SK-N-SH (cell line): ENCODE results near the gene RCN2.
"Not testable (repeated sequence)": the region's sequence is repeated elsewhere in the genome, so short reads cannot be mapped to it uniquely, and the experiment has no call there.

Source experiments
- EP300 ChIP-seq, 2 experiments: IDR thresholded peaks; 2 replicates each; pipeline versions ENCODE4 v1.4.0 to v1.6.1; 2012; ENCODE audit warnings: borderline replicate concordance in 1 of 2, low read depth in 1 of 2, low read length in 1 of 2
- FOSL2 ChIP-seq: IDR thresholded peaks from 2 replicates; pipeline ENCODE4 v1.4.0; 2012; ENCODE audit warnings: low read depth, mild to moderate bottlenecking, moderate library complexity, borderline replicate concordance
- FOXM1 ChIP-seq: IDR thresholded peaks from 2 replicates; pipeline ENCODE4 v1.4.0; 2012; ENCODE audit warnings: low read depth, mild to moderate bottlenecking
- POLR2AphosphoS5 ChIP-seq: IDR thresholded peaks from 2 replicates; pipeline ENCODE4 v1.6.1; 2012; ENCODE audit warnings: low read depth, low read length
- SMC3 ChIP-seq: IDR thresholded peaks from 2 replicates; pipeline ENCODE4 v1.6.1; 2012; ENCODE audit warnings: low read depth, low read length, improper control_type of control experiment
- TF ChIP-seq, protein P1 (sequence below): fragments of 200-600 bp; sonication (generic); IDR thresholded peaks from 2 replicates; pipeline ENCODE4 v1.6.1; 2017; ENCODE audit warnings: antibody characterized with exemption, mild to moderate bottlenecking, moderate library complexity
- TF ChIP-seq, protein P2 (sequence below): fragments of 150-350 bp; IDR thresholded peaks from 2 replicates; pipeline ENCODE4 v1.6.1; 2017; ENCODE audit warnings: antibody characterized with exemption, low read length, low read depth, borderline replicate concordance
- TF ChIP-seq, protein P3 (sequence below): IDR thresholded peaks from 2 replicates; pipeline ENCODE4 v1.4.0; 2012; ENCODE audit warnings: low read depth, borderline replicate concordance
- TF ChIP-seq, protein P4 (sequence below): IDR thresholded peaks from 2 replicates; pipeline ENCODE4 v1.4.0; 2012; ENCODE audit warnings: low read depth, borderline replicate concordance

DNA sequence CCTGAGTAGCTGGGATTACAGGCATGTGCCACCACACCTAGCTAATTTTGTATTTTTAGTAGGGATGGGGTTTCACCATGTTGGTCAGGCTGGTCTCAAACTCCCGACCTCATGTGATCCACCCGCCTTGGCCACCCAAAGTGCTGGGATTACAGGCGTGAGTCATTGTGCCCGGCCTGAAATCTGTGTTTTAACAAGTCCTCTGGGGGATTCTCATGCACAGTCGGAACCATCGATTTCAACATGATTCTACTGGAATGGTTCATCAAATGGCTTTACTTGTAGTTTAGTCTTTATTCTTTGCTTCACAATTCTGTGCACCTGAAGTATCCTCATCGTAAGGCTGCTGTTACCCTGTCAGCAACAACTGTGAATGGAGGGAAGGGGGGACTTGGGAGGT is 34.5 kb downstream of the RCN2 start:
- TF ChIP-seq POLR2AphosphoS5; FOXM1; EP300 (IDR thresholded peaks at IDR 0.05; ENCODE audit: borderline replicate concordance in 1 of 2, low read depth in 1 of 2, low read length in 1 of 2); SMC3; FOSL2: not testable (repeated sequence)
- TF ChIP-seq, protein P1, sequence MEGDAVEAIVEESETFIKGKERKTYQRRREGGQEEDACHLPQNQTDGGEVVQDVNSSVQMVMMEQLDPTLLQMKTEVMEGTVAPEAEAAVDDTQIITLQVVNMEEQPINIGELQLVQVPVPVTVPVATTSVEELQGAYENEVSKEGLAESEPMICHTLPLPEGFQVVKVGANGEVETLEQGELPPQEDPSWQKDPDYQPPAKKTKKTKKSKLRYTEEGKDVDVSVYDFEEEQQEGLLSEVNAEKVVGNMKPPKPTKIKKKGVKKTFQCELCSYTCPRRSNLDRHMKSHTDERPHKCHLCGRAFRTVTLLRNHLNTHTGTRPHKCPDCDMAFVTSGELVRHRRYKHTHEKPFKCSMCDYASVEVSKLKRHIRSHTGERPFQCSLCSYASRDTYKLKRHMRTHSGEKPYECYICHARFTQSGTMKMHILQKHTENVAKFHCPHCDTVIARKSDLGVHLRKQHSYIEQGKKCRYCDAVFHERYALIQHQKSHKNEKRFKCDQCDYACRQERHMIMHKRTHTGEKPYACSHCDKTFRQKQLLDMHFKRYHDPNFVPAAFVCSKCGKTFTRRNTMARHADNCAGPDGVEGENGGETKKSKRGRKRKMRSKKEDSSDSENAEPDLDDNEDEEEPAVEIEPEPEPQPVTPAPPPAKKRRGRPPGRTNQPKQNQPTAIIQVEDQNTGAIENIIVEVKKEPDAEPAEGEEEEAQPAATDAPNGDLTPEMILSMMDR = not testable (repeated sequence)
- TF ChIP-seq, protein P2, sequence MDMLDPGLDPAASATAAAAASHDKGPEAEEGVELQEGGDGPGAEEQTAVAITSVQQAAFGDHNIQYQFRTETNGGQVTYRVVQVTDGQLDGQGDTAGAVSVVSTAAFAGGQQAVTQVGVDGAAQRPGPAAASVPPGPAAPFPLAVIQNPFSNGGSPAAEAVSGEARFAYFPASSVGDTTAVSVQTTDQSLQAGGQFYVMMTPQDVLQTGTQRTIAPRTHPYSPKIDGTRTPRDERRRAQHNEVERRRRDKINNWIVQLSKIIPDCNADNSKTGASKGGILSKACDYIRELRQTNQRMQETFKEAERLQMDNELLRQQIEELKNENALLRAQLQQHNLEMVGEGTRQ = not testable (repeated sequence)
- TF ChIP-seq, protein P3, sequence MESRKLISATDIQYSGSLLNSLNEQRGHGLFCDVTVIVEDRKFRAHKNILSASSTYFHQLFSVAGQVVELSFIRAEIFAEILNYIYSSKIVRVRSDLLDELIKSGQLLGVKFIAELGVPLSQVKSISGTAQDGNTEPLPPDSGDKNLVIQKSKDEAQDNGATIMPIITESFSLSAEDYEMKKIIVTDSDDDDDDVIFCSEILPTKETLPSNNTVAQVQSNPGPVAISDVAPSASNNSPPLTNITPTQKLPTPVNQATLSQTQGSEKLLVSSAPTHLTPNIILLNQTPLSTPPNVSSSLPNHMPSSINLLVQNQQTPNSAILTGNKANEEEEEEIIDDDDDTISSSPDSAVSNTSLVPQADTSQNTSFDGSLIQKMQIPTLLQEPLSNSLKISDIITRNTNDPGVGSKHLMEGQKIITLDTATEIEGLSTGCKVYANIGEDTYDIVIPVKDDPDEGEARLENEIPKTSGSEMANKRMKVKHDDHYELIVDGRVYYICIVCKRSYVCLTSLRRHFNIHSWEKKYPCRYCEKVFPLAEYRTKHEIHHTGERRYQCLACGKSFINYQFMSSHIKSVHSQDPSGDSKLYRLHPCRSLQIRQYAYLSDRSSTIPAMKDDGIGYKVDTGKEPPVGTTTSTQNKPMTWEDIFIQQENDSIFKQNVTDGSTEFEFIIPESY = not testable (repeated sequence)
- TF ChIP-seq, protein P4, sequence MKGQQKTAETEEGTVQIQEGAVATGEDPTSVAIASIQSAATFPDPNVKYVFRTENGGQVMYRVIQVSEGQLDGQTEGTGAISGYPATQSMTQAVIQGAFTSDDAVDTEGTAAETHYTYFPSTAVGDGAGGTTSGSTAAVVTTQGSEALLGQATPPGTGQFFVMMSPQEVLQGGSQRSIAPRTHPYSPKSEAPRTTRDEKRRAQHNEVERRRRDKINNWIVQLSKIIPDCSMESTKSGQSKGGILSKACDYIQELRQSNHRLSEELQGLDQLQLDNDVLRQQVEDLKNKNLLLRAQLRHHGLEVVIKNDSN = not testable (repeated sequence)
